CD8-positive, alpha-beta memory T cell (primary cell): ENCODE data around the gene KCNS3. TPM values are rescaled to one million over a fixed set of nuclear protein-coding genes. Genes with fewer than 3 reads are reported as not detected.
A peak's percentile ranks its signal among the peaks of the same experiment; 100 is the strongest.

Source experiments
- CTCF ChIA-PET: fragments of 350-600 bp; sonication (Branson Sonifier 250); formaldehyde crosslinking; loops from one replicate; lab custom pipeline; 2021; ENCODE audit warnings: antibody characterized with exemption; lab: Charles Lee
- POLR2A ChIA-PET: fragments of 350-600 bp; sonication (Branson Sonifier 250); formaldehyde crosslinking; loops from one replicate; lab custom pipeline; 2021; ENCODE audit warnings: antibody characterized with exemption; lab: Charles Lee
- DNase-seq, 5 donors: peaks; one replicate each; pipeline versions ENCODE4 v3.0.0 to v3.0.0-alpha.2; 2020 to 2022; ENCODE audit warnings: mixed read lengths in 1 of 5
- H3K27ac ChIP-seq: one replicate; pipeline ENCODE4 v1.7.0; 2013; ENCODE audit warnings: low read depth, mild to moderate bottlenecking, low read length, moderate library complexity
- H3K27me3 ChIP-seq: 2 replicates; pipeline ENCODE4 v1.7.0; 2013; ENCODE audit warnings: low read length, mild to moderate bottlenecking; ENCODE audit not compliant: insufficient read depth, poor library complexity, severe bottlenecking
- H3K36me3 ChIP-seq: 2 replicates; pipeline ENCODE4 v1.7.0; 2013; ENCODE audit warnings: mild to moderate bottlenecking, low read length, moderate library complexity; ENCODE audit not compliant: insufficient read depth
- H3K4me1 ChIP-seq: 2 replicates; pipeline ENCODE4 v1.7.0; 2013; ENCODE audit warnings: mild to moderate bottlenecking, low read length, moderate library complexity; ENCODE audit not compliant: insufficient read depth
- H3K4me3 ChIP-seq: 2 replicates; pipeline ENCODE4 v1.7.0; 2013; ENCODE audit warnings: mild to moderate bottlenecking, low read length
- H3K9me3 ChIP-seq: 2 replicates; pipeline ENCODE4 v1.7.0; 2013; ENCODE audit warnings: mild to moderate bottlenecking, low read length
- H3K27ac Mint-ChIP-seq, 8 donors: one replicate each; pipeline ENCODE4 v1.8.0; 2020 to 2021; ENCODE audit warnings: mixed read lengths in 8 of 8, mild to moderate bottlenecking in 6 of 8, inconsistent platforms in 3 of 8, moderate library complexity in 3 of 8
- H3K27me3 Mint-ChIP-seq, 2 donors: one replicate each; pipeline ENCODE4 v1.8.0; 2020 to 2021; ENCODE audit warnings: mixed read lengths in 2 of 2, mild to moderate bottlenecking in 1 of 2, moderate library complexity in 1 of 2
- H3K36me3 Mint-ChIP-seq, 3 donors: one replicate each; pipeline ENCODE4 v1.8.0; 2020 to 2021; ENCODE audit warnings: mixed read lengths in 3 of 3, inconsistent platforms in 1 of 3, mild to moderate bottlenecking in 1 of 3
- H3K4me1 Mint-ChIP-seq, 3 donors: one replicate each; pipeline ENCODE4 v1.8.0; 2020 to 2021; ENCODE audit warnings: mixed read lengths in 3 of 3, inconsistent platforms in 1 of 3, mild to moderate bottlenecking in 1 of 3
- H3K4me3 Mint-ChIP-seq, 7 donors: one replicate each; pipeline ENCODE4 v1.8.0; 2020 to 2021; ENCODE audit warnings: mixed read lengths in 7 of 7, mild to moderate bottlenecking in 6 of 7, moderate library complexity in 4 of 7, inconsistent platforms in 2 of 7
- H3K9me3 Mint-ChIP-seq, 5 donors: one replicate each; pipeline ENCODE4 v1.8.0; 2020 to 2022; ENCODE audit warnings: mixed read lengths in 5 of 5, mild to moderate bottlenecking in 3 of 5, moderate library complexity in 2 of 5, inconsistent platforms in 1 of 5
- polyA plus RNA-seq: library from polyadenylated mRNA; unstranded; fragments of 300-500 nt; fragmentation: Illumina TruSeq; gene quantifications from one replicate; pipeline ENCODE4 v1.2.3, GENCODE V29; 2021
- total RNA-seq, 2 experiments: library from RNA; stranded (reverse); gene quantifications; one replicate each; pipeline ENCODE4 v1.2.3, GENCODE V29; 2021

KCNS3 gene
- total and polyA plus RNA-seq, 3 experiments from 2014 or later = not detected

GRCh38 chr2:17971531-17972125 is 93.2 kb downstream of the KCNS3 start:
- ChIA-PET CTCF (no interaction called here), POLR2A (no interaction called here)
- H3K4me3 ChIP-seq = no peak overlapping the region
- H3K4me1 ChIP-seq = no peaks in the 10 kb centered on the region
- DNase-seq = no peak
- H3K4me3 Mint-ChIP-seq = no peak overlapping the region
- H3K9me3 ChIP-seq = no peaks in the 10 kb centered on the region
- no peaks in the 10 kb centered on the region for H3K27me3 ChIP-seq
- H3K27ac ChIP-seq = no peak overlapping the region
- H3K36me3 Mint-ChIP-seq = no peaks in the 10 kb centered on the region
- no peaks in the 10 kb centered on the region for H3K4me1 Mint-ChIP-seq
- H3K9me3 Mint-ChIP-seq = peaks cover 0 to 2% (median 0%) of the 10 kb centered on the region in 5 donors
- H3K27ac Mint-ChIP-seq = peak overlapping the region in 1 of 8 donors; percentile 4
- H3K36me3 ChIP-seq = no peaks in the 10 kb centered on the region
- peaks cover 0 to 5% of the 10 kb centered on the region in 2 donors for H3K27me3 Mint-ChIP-seq

DNA sequence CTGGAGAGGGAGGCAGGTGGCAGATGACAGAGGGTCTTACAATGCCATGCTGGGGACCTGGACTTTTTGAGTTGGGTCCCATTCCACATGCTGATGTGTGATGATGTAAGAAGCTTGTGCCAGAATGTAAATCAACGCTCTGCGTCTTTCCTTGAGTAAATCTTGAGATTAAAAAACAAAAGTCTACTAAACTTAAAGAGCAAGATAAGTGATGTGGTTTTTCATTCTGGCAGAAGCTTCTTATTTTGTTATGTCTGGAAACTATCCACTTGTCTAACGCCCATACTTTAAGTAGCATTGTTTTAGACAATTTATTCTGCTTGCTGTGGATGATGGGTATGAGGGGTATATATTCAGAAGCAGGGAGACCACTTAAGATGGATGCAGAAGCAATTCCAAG is 94.5 kb downstream of the KCNS3 start:
- Mint-ChIP-seq H3K27ac (no peak overlapping the region), H3K27me3 (peaks cover 0 to 4% of the 10 kb centered on the region in 2 donors), H3K4me3 (no peak overlapping the region), H3K36me3 (no peaks in the 10 kb centered on the region), H3K4me1 (no peaks in the 10 kb centered on the region), H3K9me3 (peaks cover 0 to 2% (median 0%) of the 10 kb centered on the region in 5 donors)
- H3K27me3 ChIP-seq = no peaks in the 10 kb centered on the region
- ChIA-PET CTCF (no interaction called here), POLR2A (no interaction called here)
- H3K4me1 ChIP-seq = no peaks in the 10 kb centered on the region
- no peak overlapping the region for H3K27ac ChIP-seq
- H3K36me3 ChIP-seq = no peaks in the 10 kb centered on the region
- H3K4me3 ChIP-seq = no peak overlapping the region
- no peaks in the 10 kb centered on the region for H3K9me3 ChIP-seq
- DNase-seq = no peak

DNA sequence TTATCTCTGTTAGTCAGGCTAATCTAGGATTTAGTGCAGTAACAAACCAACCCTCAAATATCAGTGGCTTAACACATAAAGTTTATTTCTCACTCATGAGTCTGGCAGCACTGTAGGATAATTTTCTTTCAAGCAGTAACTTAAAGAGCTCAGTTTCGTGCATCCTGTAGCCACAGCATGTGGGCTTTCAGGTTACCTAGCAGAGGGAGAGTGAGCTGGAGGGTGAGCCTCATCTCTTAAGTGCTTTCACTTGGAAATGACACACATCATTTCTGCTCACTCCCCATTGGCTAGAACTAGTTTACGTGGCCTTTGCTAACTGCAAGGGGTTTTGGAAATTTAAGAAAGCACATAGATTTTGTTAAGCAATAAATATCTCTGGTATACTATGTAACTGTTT is 96.9 kb downstream of the KCNS3 start:
- H3K4me1 Mint-ChIP-seq = no peaks in the 10 kb centered on the region
- no peaks in the 10 kb centered on the region for H3K36me3 ChIP-seq
- H3K27me3 ChIP-seq = no peaks in the 10 kb centered on the region
- no peak overlapping the region for H3K4me3 Mint-ChIP-seq
- peaks cover 0 to 3% (median 0%) of the 10 kb centered on the region in 5 donors for H3K9me3 Mint-ChIP-seq
- H3K27me3 Mint-ChIP-seq = no peaks in the 10 kb centered on the region
- no peak overlapping the region for H3K4me3 ChIP-seq
- H3K27ac ChIP-seq = no peak overlapping the region
- no peak overlapping the region for H3K27ac Mint-ChIP-seq
- POLR2A ChIA-PET = no interaction called here
- DNase-seq = no peak
- no peaks in the 10 kb centered on the region for H3K9me3 ChIP-seq
- CTCF ChIA-PET = no interaction called here
- H3K36me3 Mint-ChIP-seq = no peaks in the 10 kb centered on the region
- H3K4me1 ChIP-seq = no peaks in the 10 kb centered on the region

- Mint-ChIP-seq H3K4me3 (no peak overlapping the region), H3K27ac (no peak overlapping the region), H3K36me3 (no peaks in the 10 kb centered on the region), H3K9me3 (peaks cover 0 to 4% (median 0%) of the 10 kb centered on the region in 5 donors), H3K4me1 (no peaks in the 10 kb centered on the region), H3K27me3 (peaks cover 0 to 2% of the 10 kb centered on the region in 2 donors)
- no peaks in the 10 kb centered on the region for H3K27me3 ChIP-seq
- no peak overlapping the region for H3K27ac ChIP-seq
- H3K36me3 ChIP-seq = no peaks in the 10 kb centered on the region
- no peak for DNase-seq
- ChIA-PET POLR2A (no interaction called here), CTCF (no interaction called here)
- no peak overlapping the region for H3K4me3 ChIP-seq
- H3K9me3 ChIP-seq = no peaks in the 10 kb centered on the region
- no peaks in the 10 kb centered on the region for H3K4me1 ChIP-seq
These were observed 98.6 kb downstream of the KCNS3 start for GRCh38 chr2:17976871-17977746.

DNA sequence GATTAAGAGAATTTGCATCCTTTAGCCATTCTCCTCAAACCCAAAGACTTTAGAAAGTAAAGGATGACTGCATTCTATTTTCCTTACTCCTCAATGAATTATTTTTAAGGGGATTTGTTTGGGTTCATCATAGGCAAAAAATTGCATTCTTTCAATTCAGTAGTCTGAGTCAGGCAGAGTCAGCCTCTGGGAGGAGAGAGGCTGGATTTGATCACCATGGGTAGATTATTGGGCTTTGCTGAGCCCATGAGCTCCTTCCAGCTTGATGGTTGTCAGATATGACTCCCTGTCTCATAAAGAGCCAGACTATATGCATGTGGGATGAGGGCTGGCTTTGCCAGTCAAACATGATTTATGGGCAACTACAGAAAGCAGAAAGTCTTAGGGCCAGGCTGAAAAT is 101.2 kb downstream of the KCNS3 start:
- Mint-ChIP-seq H3K4me1 (no peaks in the 10 kb centered on the region), H3K27ac (no peak overlapping the region), H3K4me3 (no peak overlapping the region), H3K9me3 (peaks cover 0 to 3% (median 0%) of the 10 kb centered on the region in 5 donors), H3K27me3 (peaks cover 0 to 2% of the 10 kb centered on the region in 2 donors), H3K36me3 (no peaks in the 10 kb centered on the region)
- CTCF ChIA-PET = no interaction called here
- DNase-seq = no peak
- Histone ChIP-seq H3K4me3 (no peak overlapping the region), H3K27me3 (no peaks in the 10 kb centered on the region), H3K36me3 (no peaks in the 10 kb centered on the region), H3K4me1 (no peaks in the 10 kb centered on the region), H3K27ac (no peak overlapping the region), H3K9me3 (no peaks in the 10 kb centered on the region)
- POLR2A ChIA-PET = no interaction called here

GRCh38 chr2:17981936-17982335 is 103.5 kb downstream of the KCNS3 start:
- Histone ChIP-seq H3K4me3 (no peak overlapping the region), H3K9me3 (no peaks in the 10 kb centered on the region), H3K4me1 (no peaks in the 10 kb centered on the region), H3K36me3 (no peaks in the 10 kb centered on the region), H3K27ac (no peak overlapping the region), H3K27me3 (no peaks in the 10 kb centered on the region)
- no peak for DNase-seq
- H3K27ac Mint-ChIP-seq = no peak overlapping the region
- no peaks in the 10 kb centered on the region for H3K36me3 Mint-ChIP-seq
- no peak overlapping the region for H3K4me3 Mint-ChIP-seq
- H3K27me3 Mint-ChIP-seq = peaks cover 0 to 3% of the 10 kb centered on the region in 2 donors
- H3K9me3 Mint-ChIP-seq = peaks cover 0 to 6% (median 0%) of the 10 kb centered on the region in 5 donors
- H3K4me1 Mint-ChIP-seq = no peaks in the 10 kb centered on the region
- ChIA-PET CTCF (no interaction called here), POLR2A (no interaction called here)

Other genes starting within 250 kb of the KCNS3 start
- 10 to 100 TPM; 23.7 to 25.7 TPM for gene SMC6, start 124.9 kb upstream of the KCNS3 start, total RNA-seq
- 15.8 TPM for gene SMC6, start 124.9 kb upstream of the KCNS3 start, polyA plus RNA-seq
- gene GEN1, start 124.5 kb upstream of the KCNS3 start, total RNA-seq = 10 to 100 TPM; 23.6 to 28.8 TPM
- 0.31 TPM for gene GEN1, start 124.5 kb upstream of the KCNS3 start, polyA plus RNA-seq
- not detected for gene MSGN1, start 62.2 kb upstream of the KCNS3 start, total RNA-seq
- not detected for gene MSGN1, start 62.2 kb upstream of the KCNS3 start, polyA plus RNA-seq